Hepatocyte (in vitro differentiated cells): ENCODE measurements around the gene ANO6. TPM values are rescaled to one million over a fixed set of nuclear protein-coding genes. Genes with fewer than 3 reads are reported as not detected.

ENCODE experiments used
- DNase-seq: peaks from one replicate; pipeline ENCODE4 v3.0.0-alpha.2; 2016; ENCODE audit warnings: low spot score
- H2AFZ ChIP-seq: fragments of 200-600 bp; sonication (generic); 2 replicates; pipeline ENCODE4 v1.6.0; 2016; ENCODE audit warnings: antibody characterized with exemption, mild to moderate bottlenecking
- H3K27ac ChIP-seq: fragments of 200-600 bp; sonication (generic); 2 replicates; pipeline ENCODE4 v1.5.1; 2016; ENCODE audit warnings: mild to moderate bottlenecking
- H3K27me3 ChIP-seq: fragments of 200-600 bp; sonication (generic); 2 replicates; pipeline ENCODE4 v1.6.1; 2016
- H3K36me3 ChIP-seq: fragments of 200-600 bp; sonication (generic); replicated peaks from 2 replicates; pipeline ENCODE4 v1.5.1; 2016; ENCODE audit warnings: low read depth; ENCODE audit not compliant: insufficient read depth
- H3K4me1 ChIP-seq: fragments of 200-600 bp; sonication (generic); 2 replicates; pipeline ENCODE4 v1.5.1; 2016; ENCODE audit warnings: mild to moderate bottlenecking, moderate library complexity; ENCODE audit not compliant: insufficient read depth
- H3K4me2 ChIP-seq: fragments of 200-600 bp; sonication (generic); 2 replicates; pipeline ENCODE4 v1.6.0; 2016
- H3K4me3 ChIP-seq: fragments of 200-600 bp; sonication (generic); 2 replicates; pipeline ENCODE4 v1.5.1; 2016; ENCODE audit warnings: mild to moderate bottlenecking
- H3K79me2 ChIP-seq: fragments of 200-600 bp; sonication (generic); 2 replicates; pipeline ENCODE4 v1.6.0; 2017; ENCODE audit warnings: mild to moderate bottlenecking
- H3K9me2 ChIP-seq: fragments of 200-600 bp; sonication (generic); replicated peaks from 2 replicates; pipeline ENCODE4 v1.6.0; 2017; ENCODE audit warnings: mild to moderate bottlenecking; ENCODE audit not compliant: insufficient read depth
- H3K9me3 ChIP-seq: fragments of 200-600 bp; sonication (generic); 2 replicates; pipeline ENCODE4 v1.5.1; 2016; ENCODE audit warnings: low read depth, mild to moderate bottlenecking
- H4K20me1 ChIP-seq: fragments of 200-600 bp; sonication (generic); 2 replicates; pipeline ENCODE4 v1.6.0; 2016; ENCODE audit warnings: mild to moderate bottlenecking; ENCODE audit not compliant: insufficient read depth, poor library complexity, severe bottlenecking
- EZH2 ChIP-seq: fragments of 200-600 bp; sonication (generic); IDR thresholded peaks from 2 replicates; pipeline ENCODE4 v1.6.1; 2016; ENCODE audit warnings: antibody characterized with exemption, mild to moderate bottlenecking, borderline replicate concordance
- EZH2phosphoT487 ChIP-seq: fragments of 200-600 bp; sonication (generic); IDR thresholded peaks from one replicate; pipeline ENCODE4 v1.6.1; 2018; ENCODE audit warnings: antibody characterized with exemption, mild to moderate bottlenecking, low read depth, moderate library complexity; ENCODE audit not compliant: unreplicated experiment, severe bottlenecking
- WGBS: methylation state at CpG from one replicate; pipeline ENCODE4 v1.1.6; 2016; ENCODE audit warnings: low lambda C conversion rate; ENCODE audit errors: missing lambda C conversion rate; 5-methylcytosine and 5-hydroxymethylcytosine counted together
- polyA plus RNA-seq: library from polyadenylated mRNA; unstranded; fragments of >200 nt; fragmentation: Nextera tagmentation; extraction: Ambion mirVana; gene quantifications from 2 replicates; pipeline ENCODE4 v1.2.1, GENCODE V29; 2016
- total RNA-seq: library from RNA; depleted of rRNA; stranded (reverse); fragments of >200 nt; gene quantifications from 2 replicates; pipeline ENCODE4 v1.2.3, GENCODE V29; 2014
- TF ChIP-seq, protein P1 (sequence below): fragments of 200-600 bp; sonication (generic); IDR thresholded peaks from 2 replicates; pipeline ENCODE4 v1.5.1; 2016; ENCODE audit warnings: antibody characterized with exemption, mild to moderate bottlenecking; ENCODE audit not compliant: poor library complexity

ANO6 gene
- total and polyA plus RNA-seq, 2 experiments from 2014 or later: 50.4 to 82.2 TPM

DNA sequence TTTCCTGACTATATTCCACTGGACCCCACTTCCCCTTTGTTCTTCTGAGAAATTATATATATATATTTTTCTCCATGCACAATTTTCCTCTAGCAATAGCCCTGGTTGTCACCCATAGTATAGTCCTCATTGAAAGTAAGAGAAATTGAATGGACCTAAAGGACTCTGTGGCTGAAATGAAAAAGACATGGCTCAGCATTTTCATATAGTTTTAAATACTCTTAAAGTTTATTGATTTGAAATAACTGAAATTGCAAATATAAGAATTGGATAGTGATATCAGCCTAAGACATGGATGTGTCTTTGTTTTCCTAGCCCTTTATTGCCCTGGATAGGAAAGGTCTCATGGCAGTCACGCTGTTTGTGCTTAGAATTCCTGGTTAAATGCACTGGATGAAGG is 113.8 kb downstream of the ANO6 start:
- Histone ChIP-seq H3K9me3 (no peaks in the 10 kb centered on the region), H3K4me2 (no peak overlapping the region), H3K27ac (no peak overlapping the region), H2AFZ (no peak overlapping the region), H3K9me2 (no peaks in the 10 kb centered on the region), H4K20me1 (no peaks in the 10 kb centered on the region), H3K79me2 (peaks cover 8% of the 10 kb centered on the region), H3K4me3 (no peak overlapping the region), H3K27me3 (no peaks in the 10 kb centered on the region), H3K4me1 (no peaks in the 10 kb centered on the region), H3K36me3 (no peaks in the 10 kb centered on the region)
- WGBS: 88% methylated on average over 1 of the region's 1 CpG
- DNase-seq: no peak
- TF ChIP-seq EZH2: no peak
- TF ChIP-seq, protein P1, sequence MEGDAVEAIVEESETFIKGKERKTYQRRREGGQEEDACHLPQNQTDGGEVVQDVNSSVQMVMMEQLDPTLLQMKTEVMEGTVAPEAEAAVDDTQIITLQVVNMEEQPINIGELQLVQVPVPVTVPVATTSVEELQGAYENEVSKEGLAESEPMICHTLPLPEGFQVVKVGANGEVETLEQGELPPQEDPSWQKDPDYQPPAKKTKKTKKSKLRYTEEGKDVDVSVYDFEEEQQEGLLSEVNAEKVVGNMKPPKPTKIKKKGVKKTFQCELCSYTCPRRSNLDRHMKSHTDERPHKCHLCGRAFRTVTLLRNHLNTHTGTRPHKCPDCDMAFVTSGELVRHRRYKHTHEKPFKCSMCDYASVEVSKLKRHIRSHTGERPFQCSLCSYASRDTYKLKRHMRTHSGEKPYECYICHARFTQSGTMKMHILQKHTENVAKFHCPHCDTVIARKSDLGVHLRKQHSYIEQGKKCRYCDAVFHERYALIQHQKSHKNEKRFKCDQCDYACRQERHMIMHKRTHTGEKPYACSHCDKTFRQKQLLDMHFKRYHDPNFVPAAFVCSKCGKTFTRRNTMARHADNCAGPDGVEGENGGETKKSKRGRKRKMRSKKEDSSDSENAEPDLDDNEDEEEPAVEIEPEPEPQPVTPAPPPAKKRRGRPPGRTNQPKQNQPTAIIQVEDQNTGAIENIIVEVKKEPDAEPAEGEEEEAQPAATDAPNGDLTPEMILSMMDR: no peak

DNA sequence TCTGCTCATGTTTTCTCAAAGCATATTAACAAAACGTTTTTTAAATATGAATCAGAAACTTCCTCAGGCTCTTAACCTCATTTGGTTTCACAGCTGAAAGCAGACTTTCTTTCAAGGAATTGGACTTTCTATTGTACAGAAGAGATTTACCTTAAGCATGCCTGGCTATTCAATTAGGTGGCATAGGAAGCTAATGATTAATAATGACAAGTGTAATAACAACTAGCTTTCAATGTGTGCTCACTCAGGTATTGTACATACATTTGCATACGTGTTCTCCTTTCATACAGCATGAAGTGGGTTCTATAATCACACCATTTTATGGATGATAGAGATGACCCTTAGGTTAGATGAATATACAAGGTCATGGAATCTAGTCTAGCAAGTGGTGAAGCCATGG is 115.7 kb downstream of the ANO6 start:
- no peak for TF ChIP-seq EZH2phosphoT487
- TF ChIP-seq, protein P1: no peak
- TF ChIP-seq EZH2: no peak
- Histone ChIP-seq H2AFZ (no peak overlapping the region), H3K4me1 (peaks cover 1% of the 10 kb centered on the region), H3K9me3 (no peaks in the 10 kb centered on the region), H3K27me3 (no peaks in the 10 kb centered on the region), H3K4me2 (no peak overlapping the region), H3K4me3 (no peak overlapping the region), H3K27ac (no peak overlapping the region), H3K36me3 (no peaks in the 10 kb centered on the region), H3K79me2 (peaks cover 8% of the 10 kb centered on the region), H3K9me2 (no peaks in the 10 kb centered on the region), H4K20me1 (no peaks in the 10 kb centered on the region)
- 75% methylated on average over 2 of the region's 2 CpGs for WGBS
- DNase-seq: no peak

DNA sequence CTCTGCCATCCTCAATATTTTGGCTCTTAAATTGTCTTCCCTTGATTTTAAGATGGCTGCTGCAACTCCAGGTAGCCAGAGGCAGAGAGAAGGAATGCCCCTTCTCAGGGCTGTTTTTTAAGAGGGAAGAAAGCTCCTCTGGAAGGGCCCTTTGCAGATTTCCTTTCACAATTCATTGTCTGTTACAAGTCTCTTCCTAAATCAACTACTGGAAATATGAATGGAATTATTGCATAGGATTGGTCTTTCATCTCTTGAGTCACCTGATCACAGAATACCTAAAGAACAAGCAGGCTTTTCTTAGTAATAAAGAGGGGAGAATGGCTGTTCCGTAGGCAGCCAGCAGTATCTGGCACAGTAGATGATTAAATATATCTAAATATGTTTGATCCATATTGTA is 118.5 kb downstream of the ANO6 start:
- Histone ChIP-seq H3K4me3 (no peak overlapping the region), H3K27ac (no peak overlapping the region), H3K27me3 (no peaks in the 10 kb centered on the region), H3K9me3 (no peaks in the 10 kb centered on the region), H3K4me2 (no peak overlapping the region), H3K4me1 (peaks cover 8% of the 10 kb centered on the region), H3K36me3 (no peaks in the 10 kb centered on the region), H3K79me2 (no peaks in the 10 kb centered on the region), H2AFZ (no peak overlapping the region), H4K20me1 (no peaks in the 10 kb centered on the region), H3K9me2 (no peaks in the 10 kb centered on the region)
- 96% methylated on average over 1 of the region's 1 CpG for WGBS
- no peak for DNase-seq
- TF ChIP-seq, protein P1: no peak
- TF ChIP-seq EZH2 (no peak), EZH2phosphoT487 (no peak)

DNA sequence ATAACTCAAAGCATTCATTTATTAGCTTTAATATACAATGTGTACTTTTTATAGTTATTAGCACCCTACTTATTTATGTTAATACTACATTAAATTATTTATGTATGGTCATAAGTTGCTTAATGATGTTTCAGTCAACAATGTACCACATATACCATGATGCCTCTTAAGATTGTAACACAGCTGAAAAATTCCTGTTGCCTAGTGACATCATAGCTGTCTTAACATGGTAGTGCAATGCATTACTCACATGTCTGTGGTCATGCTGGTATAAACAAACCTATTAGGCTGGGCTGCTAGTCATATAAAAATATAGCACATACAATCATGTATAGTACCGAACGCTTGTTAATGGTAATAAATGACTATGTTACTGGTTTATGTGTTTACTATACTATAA is 120.4 kb downstream of the ANO6 start:
- Histone ChIP-seq H2AFZ (no peak overlapping the region), H3K4me2 (no peak overlapping the region), H3K27me3 (no peaks in the 10 kb centered on the region), H3K27ac (no peak overlapping the region), H3K4me1 (peaks cover 8% of the 10 kb centered on the region), H4K20me1 (no peaks in the 10 kb centered on the region), H3K36me3 (no peaks in the 10 kb centered on the region), H3K9me2 (no peaks in the 10 kb centered on the region), H3K9me3 (no peaks in the 10 kb centered on the region), H3K79me2 (no peaks in the 10 kb centered on the region), H3K4me3 (no peak overlapping the region)
- DNase-seq: peak; percentile 34
- WGBS: 59% methylated on average over 2 of the region's 2 CpGs
- TF ChIP-seq, protein P1: no peak
- TF ChIP-seq EZH2phosphoT487: no peak
- TF ChIP-seq EZH2: no peak
